GM19467 (cell line): Measurements from ENCODE around the gene NTN3.
"Not testable (repeated sequence)": the region's sequence is repeated elsewhere in the genome, so short reads cannot be mapped to it uniquely, and the experiment has no call there.

Experiments
- ATAC-seq: cut with Tn5 transposase; IDR thresholded peaks from one replicate; pipeline ENCODE4 v1.9.1; 2021; ENCODE audit warnings: mild to moderate bottlenecking, moderate library complexity; ENCODE audit not compliant: unreplicated experiment

The NTN3 gene

DNA sequence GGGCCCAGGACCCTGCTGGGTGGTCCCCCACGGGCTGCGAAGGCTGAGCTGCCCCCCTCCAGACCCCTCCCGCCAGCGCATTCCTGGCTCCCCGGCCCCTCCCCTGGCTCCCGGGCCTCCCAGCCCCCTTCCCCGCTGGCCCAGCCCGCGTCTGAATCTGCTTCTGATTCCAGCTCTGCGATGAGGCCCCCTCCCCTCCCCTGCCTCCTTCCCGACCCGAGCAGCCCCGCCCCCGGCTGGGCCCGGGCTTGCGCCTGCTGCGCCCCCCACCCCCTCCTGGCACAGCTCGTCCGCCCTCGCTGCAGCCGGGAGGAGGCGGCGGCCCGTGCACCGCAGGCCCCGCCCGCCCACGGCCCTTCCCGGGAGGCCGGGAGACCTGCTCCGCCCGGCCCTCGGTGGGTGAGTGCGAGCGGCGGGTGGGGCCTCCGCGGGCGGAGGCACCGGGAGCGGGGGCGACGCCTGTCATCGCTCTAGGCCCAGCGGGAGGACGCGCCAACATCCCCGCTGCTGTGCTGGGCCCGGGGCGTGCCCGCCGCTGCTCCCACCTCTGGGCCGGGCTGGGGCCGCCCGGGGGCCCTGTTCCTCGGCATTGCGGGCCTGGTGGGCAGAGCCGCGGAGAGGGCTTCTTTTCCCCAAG is at the start of gene NTN3:
NTN3 (plus strand) TSS at position 282 of the 637 bp plus-strand sequence. CDS start 405 bp downstream, outside the sequence.
- ATAC-seq = no peak

GRCh38 chr16:2422123-2422867 is 48.8 kb upstream of the NTN3 start:
- no peak for ATAC-seq

DNA sequence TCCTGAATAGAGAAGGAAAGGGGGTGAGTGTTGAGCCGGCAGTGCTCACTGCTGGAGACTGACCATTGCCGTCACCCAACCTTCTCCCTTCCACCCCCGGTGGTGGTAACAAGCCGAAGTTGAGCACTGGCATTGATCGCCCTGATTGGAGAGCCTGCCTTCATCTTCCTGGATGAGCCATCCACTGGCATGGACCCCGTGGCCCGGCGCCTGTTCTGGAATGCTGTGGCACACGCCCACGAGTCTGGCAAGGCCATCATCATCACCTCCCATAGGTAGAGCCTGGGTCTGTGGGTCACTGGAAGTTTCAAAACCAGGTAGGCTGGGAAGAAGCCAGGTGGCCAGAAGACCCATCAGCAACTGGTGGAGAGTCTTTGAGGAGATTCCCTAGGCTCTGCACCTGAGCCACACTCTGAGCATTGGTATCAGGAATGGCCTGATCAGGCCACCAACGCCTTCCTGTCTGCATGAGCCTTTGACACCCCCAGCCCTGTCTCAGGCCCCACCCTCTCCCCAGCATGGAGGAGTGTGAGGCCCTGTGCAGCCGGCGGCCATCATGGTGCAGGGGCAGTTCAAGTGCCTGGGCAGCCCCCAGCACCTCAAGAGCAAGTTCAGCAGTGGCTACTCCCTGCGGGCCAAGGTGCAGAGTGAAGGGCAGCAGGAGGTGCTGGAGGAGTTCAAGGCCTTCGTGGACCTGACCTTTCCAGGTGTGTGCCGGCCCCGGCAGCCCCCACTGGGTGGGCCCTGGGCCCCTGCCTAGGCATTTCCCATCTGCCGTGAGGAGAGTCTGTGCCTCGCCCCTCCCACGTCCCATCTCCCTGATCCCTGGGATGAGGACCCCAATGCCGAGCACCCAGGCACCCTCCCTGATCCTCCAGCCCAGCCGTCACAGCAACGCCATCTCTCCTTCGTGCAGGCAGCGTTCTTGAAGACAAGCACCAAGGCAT is 46.8 kb upstream of the NTN3 start:
- no peak for ATAC-seq

GRCh38 chr16:2425008-2425518 is 46.0 kb upstream of the NTN3 start:
- ATAC-seq = no peak

- ATAC-seq = no peak
Measured at GRCh38 chr16:2425825-2426430, 45.2 kb upstream of the NTN3 start.

- no peak for ATAC-seq
Measured at GRCh38 chr16:2426941-2427361, 44.1 kb upstream of the NTN3 start.

DNA sequence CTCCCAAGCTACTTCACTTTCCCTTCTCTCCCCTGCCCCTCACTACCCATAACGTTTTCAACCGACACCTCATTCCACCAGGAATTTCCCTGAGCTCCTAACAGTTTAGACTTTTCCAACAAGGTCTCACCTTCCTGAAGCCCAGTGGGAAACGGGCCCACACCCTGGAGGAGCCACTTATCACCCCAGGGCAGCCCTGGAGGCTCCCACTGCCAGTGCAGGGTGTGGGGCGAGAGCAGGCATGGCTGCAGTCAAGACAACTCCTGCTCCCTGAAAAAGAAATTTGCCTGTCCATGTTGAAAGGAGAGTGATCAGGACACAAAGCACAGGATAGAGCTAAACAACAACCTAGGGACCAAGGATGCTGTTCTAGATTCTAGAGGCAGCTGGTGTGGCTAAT is 43.6 kb upstream of the NTN3 start:
- no peak for ATAC-seq

DNA sequence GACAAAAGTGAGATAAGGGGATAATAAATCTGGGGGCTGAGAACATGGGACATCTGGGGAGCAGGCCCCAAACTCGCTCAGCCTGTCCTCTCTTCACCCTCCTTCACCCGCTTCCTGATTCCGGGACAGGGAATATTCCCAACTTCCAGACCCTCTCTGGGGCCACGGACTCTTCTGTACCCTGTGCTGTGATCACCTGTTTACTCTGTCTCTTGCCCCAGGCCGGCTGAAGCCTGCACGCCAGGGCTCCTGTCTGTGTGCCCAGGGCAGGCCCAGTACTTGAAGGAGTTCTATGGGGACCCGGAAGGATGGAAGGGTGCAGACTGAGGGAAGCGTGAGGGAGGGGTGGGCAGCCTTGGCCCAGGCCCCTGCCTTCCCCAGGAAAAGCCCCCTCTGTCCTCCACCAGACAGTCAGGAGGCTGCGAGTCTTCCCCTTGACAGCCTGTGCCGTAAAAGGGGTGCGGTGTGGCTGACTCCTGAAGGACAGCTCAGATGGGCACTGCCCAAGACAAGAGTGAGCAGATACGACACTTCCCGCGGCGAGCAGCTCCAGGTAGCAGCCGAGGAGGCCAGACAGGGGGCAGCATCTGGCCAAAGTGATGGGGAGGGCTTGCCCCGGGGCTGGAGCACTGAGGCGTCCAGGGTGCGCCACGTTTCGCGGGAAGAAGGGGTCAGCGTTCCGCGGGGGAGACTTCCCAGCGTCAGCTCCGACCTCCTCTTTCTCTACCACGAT is 42.9 kb upstream of the NTN3 start:
- ATAC-seq = no peak

GRCh38 chr16:2428784-2429033 is 42.4 kb upstream of the NTN3 start:
- ATAC-seq = no peak

- ATAC-seq = peak; percentile 70
Measured at GRCh38 chr16:2429034-2429770, 41.9 kb upstream of the NTN3 start, which contains the start of gene CCNF. Gene CCNF, plus strand, starts transcription at chr16:2429447. Its CDS starts 35 bp downstream, at chr16:2429482.

DNA sequence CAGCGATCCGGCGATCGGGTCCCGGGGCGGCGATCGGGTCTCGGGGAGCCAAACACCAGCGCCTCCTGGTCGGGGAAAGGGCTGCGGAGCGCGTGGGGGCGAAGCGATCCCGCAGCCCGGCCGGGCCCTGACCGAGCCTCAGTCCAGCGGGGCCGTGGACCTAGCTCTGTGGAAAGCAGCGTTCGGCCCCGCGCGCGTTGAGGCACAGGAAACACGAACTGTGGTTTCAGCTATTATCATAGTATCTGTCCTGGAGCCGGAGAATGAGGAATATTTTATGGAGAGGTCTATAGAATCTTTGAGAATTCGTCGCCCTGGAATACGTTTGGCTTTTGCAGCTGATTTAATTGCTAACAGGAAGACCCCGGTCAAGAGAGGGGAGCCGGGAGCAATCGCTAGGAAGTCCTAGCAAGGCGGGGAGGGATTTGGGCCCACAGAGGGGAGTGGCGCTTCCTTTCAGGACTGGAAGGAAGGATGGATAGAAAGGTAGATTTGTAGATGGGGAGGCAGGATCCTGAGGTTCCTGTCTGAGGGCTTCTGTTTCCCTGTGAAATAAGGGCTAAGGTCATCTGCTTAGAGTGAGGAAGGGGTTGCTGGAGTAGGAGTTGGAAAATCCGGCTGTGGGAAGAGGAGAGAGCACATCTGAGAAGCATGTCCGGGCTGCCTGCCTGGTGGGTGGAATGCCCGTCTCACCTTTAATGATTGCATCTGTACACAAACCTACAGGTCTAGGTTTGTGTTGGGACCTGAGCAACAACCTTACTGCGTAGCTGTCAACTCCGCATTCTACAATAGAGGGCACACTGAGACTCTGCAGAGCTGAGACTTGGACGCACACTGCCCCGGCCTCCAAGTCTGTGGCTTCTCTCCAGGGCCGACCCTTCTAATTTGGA is 41.1 kb upstream of the NTN3 start:
- peak; percentile 12 for ATAC-seq

DNA sequence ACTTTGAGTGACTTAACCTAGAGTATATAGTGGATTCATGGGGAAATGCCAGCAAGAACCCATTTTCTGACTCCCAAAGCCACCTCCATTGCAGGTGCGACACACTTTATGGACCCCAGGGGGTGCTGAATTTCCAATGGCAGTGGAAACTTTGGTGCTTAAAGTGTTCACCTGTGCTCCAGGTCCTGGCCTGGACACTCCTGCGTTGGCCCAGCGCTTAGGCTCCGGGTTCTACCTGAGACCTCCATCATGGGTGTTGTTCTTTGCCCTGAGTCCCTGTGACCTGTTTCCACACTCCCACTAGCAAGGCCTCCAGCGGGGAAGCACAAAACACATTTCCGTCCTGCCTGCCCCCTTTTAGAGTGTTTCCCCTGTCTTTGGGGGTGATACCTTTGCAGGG is 38.8 kb upstream of the NTN3 start:
- ATAC-seq = no peak

DNA sequence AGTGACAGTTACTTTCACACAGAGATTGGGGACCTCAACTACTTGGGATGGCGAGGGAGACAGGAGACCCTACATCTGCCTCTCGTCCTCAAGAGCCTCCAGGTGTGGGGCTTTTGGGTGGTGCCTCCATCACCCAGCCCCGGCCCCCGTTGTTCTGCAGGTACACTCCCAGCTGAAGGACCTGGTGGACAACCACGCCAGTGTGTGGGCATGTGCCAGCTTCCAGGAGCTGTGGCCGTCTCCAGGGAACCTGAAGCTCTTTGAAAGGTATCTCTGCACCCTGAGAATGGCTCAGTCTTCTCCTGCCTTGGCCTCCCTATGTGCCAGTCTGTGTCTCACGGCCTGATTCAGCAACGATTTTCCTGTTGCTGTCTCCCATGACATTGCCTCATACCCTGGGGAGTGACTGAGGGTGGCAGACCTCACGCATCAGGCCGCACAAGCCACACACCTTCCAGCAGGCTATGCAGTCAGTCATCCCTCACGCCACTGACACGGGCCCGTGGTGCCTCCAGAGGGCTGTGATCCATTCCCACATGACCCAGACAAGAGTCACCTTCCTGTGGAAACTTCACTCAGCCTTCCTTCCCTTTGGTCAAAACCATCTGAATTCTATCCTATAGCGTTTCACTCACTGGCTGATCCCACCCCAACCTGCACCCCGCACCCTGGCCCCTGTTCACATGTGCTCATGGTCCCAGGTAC is 38.1 kb upstream of the NTN3 start:
- no peak for ATAC-seq

DNA sequence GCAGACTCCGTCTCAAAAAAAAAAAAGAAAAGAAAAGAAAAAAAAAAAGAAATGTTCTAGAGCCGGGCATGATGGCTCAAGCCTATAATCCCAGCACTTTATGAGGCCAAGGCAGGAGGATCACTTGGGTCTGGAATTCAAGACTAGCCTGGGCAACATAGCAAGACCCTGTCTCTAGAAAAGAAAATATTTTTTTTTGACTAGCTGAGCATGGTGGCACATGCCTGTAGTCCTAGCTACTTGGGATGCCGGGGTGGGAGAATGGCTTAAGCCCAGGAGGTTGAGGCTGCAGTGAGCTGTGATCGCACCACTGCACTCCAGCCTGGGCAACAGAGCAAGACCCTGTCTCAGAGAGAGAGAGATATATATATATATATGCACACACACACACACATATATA is 35.9 kb upstream of the NTN3 start:
- ATAC-seq = not testable (repeated sequence)

DNA sequence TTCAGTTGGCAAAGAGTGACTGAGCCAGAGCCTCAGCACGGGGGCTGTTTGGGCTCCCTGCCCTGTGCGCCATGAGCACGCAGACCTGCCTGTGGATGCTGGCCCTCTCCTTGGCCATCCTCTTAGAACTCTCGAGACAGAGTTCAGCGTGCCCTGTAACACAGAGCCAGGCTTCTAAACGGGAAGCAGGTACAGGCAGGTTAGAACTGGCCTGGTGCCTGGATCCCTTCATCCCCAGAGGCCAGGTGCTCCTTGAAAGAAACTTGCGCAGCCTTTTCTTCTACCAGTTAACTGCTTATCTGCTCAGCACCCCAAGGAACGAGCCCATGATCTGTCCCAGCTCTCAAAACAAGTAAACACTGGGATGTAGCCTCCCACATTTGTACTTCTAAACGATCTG is 35.0 kb upstream of the NTN3 start:
- no peak for ATAC-seq

DNA sequence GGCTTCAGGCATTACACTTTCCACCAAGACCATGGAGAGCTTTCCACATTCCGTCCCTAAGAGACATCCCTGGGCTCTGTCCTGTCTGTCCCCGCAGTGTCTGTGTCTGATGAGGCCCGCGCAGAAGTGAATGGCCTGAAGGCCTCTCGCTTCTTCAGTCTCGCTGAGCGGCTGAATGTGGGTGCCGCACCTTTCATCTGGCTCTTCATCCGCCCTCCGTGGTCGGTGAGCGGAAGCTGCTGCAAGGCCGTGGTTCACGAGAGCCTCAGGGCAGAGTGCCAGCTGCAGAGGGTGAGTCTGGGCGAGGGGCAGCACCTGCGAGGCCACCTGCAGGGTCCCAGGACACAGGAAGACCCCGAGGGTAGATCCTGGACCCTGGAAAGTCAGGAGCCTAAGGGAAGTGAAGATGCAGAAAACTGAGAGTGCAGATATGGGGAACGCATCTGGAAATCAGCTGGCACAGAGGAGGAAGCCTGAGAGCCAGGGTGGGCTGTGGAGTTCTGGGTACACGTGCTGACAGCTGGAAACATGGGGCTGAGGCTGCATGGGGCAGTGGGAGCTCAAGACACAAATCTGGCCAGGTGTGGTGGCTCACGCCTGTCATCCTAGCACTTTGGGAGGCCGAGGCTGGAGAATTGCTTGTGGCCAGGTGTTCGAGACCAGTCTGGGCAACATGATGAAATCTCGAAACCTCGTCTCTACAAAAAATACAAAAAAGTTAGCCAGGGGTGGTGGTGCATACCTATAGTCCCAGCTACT is 33.9 kb upstream of the NTN3 start:
- no peak for ATAC-seq

GRCh38 chr16:2438121-2438520 is 33.0 kb upstream of the NTN3 start:
- no peak for ATAC-seq
